ENCODE measurements around the gene TINCR.

DNA sequence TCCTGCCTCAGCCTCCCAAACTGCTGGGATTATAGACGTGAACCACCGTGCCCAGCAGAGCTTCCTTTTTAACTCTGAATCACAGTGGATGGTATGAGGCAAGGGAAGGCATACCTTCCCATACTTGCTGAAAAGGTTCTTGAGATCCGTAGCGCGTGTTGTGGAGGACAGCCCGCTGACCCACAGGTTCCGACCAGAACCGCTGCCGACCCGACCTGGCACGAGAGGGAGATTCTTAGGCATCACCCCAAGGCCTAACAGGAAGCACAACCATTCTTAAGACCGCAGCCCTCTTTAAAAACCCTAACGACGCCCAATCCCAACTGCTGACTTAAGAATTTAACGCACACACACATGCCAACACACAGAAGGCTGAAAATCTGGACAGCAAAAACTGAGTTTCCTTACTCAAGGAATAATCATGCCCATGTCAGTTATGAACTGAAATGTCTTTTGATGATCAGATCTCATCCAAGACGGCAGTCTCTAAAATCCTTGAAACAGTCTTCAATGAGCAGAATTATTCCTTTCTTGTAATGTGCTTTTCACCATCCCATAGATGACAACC, 42.2 kb upstream of the TINCR start:
- no peak for TF ChIP-seq ZNF70 (CRISPR knock-in tag; IDR thresholded peaks at IDR 0.05)
- TF ChIP-seq ZFP30 (CRISPR knock-in tag; IDR thresholded peaks at IDR 0.05) = no peak
- TF ChIP-seq, protein P1, sequence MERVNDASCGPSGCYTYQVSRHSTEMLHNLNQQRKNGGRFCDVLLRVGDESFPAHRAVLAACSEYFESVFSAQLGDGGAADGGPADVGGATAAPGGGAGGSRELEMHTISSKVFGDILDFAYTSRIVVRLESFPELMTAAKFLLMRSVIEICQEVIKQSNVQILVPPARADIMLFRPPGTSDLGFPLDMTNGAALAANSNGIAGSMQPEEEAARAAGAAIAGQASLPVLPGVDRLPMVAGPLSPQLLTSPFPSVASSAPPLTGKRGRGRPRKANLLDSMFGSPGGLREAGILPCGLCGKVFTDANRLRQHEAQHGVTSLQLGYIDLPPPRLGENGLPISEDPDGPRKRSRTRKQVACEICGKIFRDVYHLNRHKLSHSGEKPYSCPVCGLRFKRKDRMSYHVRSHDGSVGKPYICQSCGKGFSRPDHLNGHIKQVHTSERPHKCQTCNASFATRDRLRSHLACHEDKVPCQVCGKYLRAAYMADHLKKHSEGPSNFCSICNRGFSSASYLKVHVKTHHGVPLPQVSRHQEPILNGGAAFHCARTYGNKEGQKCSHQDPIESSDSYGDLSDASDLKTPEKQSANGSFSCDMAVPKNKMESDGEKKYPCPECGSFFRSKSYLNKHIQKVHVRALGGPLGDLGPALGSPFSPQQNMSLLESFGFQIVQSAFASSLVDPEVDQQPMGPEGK (CRISPR knock-in tag; IDR thresholded peaks at IDR 0.05; ENCODE audit: borderline replicate concordance) = no peak
- TF ChIP-seq, protein P2, sequence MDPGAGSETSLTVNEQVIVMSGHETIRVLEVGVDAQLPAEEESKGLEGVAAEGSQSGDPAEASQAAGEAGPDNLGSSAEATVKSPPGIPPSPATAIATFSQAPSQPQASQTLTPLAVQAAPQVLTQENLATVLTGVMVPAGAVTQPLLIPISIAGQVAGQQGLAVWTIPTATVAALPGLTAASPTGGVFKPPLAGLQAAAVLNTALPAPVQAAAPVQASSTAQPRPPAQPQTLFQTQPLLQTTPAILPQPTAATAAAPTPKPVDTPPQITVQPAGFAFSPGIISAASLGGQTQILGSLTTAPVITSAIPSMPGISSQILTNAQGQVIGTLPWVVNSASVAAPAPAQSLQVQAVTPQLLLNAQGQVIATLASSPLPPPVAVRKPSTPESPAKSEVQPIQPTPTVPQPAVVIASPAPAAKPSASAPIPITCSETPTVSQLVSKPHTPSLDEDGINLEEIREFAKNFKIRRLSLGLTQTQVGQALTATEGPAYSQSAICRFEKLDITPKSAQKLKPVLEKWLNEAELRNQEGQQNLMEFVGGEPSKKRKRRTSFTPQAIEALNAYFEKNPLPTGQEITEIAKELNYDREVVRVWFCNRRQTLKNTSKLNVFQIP (CRISPR knock-in tag; IDR thresholded peaks at IDR 0.05; ENCODE audit: borderline replicate concordance, low read depth) = no peak
- no peak for TF ChIP-seq ISL1 (CRISPR knock-in tag; IDR thresholded peaks at IDR 0.05)
- TF ChIP-seq RARB (CRISPR knock-in tag; IDR thresholded peaks at IDR 0.05) = no peak
- TF ChIP-seq ZFP3 (CRISPR knock-in tag; IDR thresholded peaks at IDR 0.05) = no peak
- TF ChIP-seq GLIS3 (CRISPR knock-in tag; IDR thresholded peaks at IDR 0.05) = no peak
- no peak for TF ChIP-seq ZNF8 (CRISPR knock-in tag; IDR thresholded peaks at IDR 0.05)
- TF ChIP-seq CSDC2 (CRISPR knock-in tag; IDR thresholded peaks at IDR 0.05) = no peak
- no peak for TF ChIP-seq ARNTL (CRISPR knock-in tag; IDR thresholded peaks at IDR 0.05; ENCODE audit: borderline replicate concordance, low read depth)
- no peak for TF ChIP-seq ESRRG (CRISPR knock-in tag; IDR thresholded peaks at IDR 0.05)
- TF ChIP-seq OSR1 (CRISPR knock-in tag; IDR thresholded peaks at IDR 0.05) = no peak
